ENCODE results near the gene ERBB4.

ERBB4 gene

DNA sequence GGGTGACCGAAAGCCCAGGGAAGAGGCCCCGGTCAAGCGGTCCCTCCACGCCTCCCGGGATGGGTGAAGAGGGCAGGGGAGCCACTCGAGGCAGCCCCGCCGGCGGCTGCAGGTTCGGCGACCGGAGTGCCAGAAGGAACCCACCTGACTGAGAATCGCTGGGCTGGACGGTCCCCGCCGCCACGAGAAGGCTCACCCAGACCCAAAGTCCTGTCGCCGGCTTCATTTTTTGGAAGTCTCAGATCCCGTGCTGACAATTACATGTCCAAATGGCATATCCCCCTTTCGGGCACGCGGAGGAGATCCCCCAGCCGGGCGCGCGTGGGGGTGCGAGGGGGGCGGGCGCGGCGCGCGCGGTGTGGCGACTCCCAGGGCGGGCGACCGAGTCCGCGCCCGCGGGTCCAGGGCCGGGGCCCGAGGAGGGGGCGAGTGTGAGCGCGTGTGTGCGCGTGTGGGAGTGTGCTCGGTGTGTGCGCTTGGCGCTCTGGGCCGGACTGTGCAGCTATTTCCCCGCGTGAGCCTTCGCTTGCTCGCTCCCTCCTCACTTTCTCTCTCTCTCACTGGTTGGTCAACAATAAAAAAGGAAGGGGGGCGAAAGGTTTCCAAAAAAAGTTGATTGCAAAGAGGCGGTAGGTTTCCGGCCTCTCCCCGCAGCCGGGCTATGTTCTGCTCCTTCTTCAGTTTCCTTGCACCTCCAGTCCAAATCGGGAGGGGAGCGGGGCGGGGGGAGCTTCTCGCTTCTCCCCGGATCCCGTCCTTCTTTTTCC lies at the start of gene ERBB4:
TSS of gene ERBB4 (minus strand) at position 498 of the 767 bp plus-strand sequence. CDS start at position 226, 272 bp downstream.
- DNase-seq (ENCODE audit: low read depth), result no peak

DNA sequence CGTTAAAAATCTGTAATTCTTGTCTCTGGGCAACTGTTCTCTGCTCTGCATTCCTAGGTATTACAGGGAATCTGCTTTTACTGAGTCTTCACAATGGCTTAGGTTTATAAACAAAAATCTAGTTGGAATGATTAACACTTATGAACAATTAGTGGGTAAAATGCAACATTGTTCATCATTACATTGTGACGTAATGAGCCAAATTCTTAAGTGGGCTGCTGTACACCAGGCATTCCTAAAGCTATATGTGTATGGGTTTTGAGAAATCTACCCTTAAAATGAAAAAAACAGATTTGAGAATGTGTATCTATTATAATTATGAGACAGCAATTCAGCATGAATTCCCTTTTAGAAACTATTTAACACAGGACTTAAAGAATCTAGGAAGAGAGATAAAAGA lies 41.5 kb upstream of the ERBB4 start:
- DNase-seq (ENCODE audit: low read depth), result no peak

DNA sequence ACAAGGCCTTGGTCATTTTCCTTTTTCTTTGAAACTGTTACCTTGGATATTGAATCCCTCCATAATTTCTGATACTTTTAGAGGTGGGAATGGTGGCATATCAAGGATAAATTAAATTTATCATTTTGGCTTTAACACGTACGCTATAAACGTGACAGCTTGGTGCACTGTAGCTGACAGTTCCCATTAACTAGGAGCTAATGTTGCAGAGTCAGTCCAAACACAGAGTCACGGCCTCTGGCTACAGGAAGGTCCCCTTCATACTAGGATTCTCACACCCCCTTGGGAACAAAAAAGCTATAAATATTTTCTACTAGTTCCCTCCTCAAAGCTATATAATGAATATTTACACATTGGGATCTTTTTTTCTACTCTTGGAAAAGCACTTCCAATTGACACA lies 17.7 kb upstream of the ERBB4 start:
- no peak for DNase-seq (ENCODE audit: low read depth)

DNA sequence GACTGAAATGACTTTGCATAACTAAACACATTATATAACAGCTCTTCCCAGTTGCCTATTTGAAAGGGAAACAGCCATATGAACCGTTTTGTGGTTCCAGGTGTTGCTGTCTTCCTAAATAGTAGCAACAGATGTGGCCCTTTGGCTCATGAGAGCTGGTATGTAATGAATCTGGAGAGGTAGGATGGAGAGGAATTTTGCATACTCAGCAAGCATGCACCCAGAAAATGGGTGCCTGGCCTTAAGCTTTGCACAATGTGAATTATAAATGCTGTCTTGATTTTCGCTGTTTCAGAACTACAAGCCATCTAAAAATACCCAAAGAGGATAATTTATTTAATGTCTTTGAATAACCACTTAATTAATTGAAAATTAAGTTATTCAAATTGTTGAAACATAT lies 15.6 kb upstream of the ERBB4 start:
- no peak for DNase-seq (ENCODE audit: low read depth)

DNA sequence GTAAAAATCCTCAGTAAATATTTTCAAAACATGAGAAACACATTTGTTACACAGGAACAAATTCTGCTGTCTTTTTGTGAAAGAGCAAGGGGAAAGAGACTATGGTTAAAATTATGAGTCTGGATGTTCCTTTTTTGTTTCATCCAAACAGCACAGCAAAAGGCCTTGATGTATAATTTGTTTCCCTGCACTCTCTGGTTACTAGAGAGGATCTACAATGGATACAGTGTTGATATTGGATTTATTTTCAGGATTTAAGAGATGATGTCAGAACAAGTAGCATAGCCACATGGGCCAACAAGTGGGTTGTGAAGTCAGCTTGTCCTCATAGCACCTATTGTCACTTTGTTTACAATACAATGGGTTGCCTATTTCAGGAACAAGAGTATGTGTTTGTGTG lies 11.3 kb upstream of the ERBB4 start:
- no peak for DNase-seq (ENCODE audit: low read depth)

DNA sequence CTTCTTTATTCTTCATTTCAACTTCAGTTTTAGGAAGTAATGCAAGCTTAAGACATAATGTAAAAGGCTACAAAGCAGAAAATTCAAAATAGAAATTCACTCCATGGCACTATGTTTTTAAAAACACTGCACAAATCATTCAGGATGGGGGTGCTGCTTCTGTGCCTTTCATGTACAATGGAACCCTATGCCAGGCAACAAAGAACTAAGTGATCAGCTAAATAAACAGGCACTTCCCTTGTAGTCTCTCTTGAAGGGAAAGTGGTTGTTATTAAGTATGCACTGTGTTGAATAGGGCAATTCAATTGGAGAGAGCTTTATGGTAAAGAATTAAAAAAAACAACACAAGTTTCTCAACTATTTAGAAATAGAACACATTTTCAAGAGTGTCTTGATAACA lies 10.9 kb upstream of the ERBB4 start:
- no peak for DNase-seq (ENCODE audit: low read depth)

DNA sequence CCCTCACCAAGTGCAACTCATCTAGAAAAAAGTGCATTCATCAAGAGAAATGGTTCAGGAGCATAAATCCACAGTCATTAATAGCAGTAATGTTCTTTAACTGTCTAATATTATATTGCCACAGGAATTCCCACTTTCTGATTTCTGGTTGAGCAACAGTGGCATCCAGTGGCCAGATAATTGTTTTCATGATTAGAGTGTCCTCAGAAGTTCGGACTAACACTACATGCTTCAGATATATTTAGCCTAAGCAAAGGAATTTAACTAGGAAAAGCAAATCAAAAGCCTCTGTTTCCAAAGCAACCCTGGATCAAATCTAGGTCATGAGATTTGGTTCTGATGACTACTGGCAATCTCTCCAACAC lies 9.8 kb upstream of the ERBB4 start:
- no peak for DNase-seq (ENCODE audit: low read depth)

DNA sequence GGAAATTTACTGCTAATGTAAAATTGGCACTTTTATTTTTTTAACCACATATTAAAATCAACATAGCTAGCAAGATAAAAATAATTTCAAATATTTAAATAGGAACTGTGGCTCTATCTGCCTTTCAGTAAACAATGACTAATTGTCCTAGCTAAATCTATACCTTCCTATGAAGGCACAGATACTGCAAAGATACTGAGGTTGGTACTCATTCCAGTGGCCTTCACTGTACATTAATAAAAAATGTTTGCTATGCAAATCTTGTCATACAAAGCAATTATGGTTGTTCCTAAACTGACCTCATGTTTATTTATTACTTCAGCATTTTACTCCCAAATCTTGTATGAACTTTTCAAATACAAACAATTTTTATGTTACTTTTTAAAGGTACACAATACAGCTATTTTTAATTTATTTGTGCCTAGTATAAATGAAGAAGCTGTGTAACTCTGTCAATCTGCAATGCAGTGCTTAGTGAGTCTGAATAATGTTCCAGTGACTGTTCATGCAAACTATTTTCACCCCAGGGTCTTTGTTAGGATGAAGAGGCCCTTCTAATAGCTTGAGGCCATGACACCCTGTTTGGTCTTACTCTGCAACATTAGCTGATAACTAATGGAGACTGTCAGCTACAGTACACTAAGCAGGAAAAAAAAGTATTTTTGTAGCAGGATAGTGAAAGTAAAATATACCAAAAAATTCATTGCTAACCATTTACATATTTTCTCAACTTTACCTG lies 9.3 kb upstream of the ERBB4 start:
- no peak for DNase-seq (ENCODE audit: low read depth)

DNA sequence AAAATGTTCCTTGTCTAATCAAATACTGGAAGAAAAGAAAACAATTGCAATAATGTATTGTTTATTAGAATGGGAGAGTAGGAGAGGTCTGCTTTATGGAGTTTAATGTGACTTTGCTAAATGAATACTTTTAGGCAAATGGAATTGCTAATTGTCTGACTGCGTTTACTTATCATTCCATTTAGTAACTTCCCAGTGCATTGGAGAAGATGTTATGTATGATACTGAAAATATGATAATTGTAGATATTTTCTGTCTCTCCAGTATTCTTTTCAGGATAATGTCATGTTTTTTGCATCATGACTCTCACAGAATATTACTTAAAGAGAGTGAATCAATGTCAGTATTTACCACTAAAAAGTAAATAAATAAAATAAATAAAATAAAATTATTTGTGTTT lies 8.1 kb upstream of the ERBB4 start:
- no peak for DNase-seq (ENCODE audit: low read depth)

DNA sequence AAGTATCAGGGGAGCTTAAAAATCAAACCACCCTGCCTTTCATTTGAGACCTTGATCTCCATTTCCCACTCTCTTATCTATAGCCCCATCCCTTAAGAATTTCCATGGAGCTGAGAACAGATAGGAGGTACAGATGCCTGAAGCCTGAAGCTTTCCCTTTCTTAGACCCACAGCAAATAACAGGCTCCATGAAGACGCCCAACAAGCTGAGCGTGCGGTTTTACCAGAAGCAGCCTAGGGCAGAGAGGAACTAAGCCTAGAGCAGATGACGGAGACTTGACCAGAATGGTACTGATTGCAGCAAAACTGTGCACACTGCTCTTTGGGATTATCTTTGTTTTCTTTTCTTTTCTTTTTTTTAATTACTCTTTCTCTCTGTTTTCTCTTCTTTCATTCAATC lies 1.7 kb upstream of the ERBB4 start:
- DNase-seq (ENCODE audit: low read depth), result no peak

DNA sequence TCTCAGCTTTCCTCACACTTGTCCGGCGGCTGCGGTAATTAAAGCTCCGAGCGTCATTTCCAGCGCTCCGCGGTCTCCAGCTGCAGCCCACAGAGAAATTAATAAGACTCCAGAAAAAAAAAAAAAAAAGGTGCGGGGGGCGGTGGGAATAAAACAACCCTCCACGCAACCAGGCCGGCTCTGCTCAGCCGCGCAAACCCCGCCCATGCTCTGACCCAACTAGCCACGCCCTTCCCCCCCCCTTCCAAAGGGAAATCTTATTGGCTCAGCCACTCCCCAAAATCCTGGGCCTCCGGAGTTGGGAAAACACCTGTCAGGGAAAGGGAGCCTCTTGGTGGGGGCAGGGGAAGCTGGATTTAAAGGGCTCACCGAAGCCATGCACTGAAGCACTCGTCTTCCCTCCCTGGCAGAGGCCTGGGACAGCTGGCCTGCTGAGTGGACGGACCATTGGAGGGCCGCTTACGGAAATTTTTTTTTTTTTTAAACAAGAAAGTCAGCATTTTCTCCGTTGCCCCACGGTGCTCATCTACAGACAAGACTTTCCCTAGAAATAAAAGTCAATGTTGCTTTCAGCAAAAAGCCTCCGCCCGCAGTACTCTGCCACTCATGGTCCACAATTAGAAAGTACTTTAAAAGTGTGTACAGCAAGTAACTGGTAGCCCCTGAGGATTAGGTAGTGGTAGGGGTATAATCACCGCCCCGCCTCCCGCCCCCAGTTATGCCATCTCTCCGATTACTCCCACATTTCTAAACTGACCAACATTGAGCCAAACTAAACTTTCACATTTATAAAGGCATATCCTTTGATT lies 674 bp upstream of the ERBB4 start:
- DNase-seq (ENCODE audit: low read depth), result no peak

DNA sequence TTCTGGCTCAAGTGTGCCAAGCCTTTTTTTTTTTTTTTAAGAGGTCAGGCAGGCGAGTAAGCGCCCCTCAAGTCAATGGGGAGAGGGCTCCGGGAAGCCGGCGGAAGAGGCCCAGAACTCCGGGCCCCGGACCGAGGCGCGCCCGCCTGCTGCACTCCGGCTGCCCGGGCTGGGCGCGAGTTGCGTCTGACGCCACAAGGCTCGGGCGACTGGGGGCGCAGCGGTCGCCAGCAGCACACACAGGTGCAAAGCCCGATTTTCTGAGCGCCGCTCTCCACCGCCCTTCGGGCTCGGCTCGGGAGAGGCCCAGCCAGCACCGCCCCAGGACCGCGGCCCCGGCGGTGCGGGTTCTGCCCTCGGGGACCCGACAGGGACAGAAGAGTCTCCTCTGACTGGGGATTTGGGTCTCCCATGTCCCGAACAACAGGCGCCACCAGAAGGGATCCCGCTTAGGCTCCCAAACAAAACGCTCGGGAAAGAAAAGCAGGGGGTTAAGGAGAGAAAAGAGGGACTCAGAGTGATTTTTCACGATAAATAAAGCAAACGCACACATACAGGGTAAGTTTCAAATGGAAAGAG lies 787 bp downstream of the ERBB4 start:
- DNase-seq (ENCODE audit: low read depth), result no peak

DNA sequence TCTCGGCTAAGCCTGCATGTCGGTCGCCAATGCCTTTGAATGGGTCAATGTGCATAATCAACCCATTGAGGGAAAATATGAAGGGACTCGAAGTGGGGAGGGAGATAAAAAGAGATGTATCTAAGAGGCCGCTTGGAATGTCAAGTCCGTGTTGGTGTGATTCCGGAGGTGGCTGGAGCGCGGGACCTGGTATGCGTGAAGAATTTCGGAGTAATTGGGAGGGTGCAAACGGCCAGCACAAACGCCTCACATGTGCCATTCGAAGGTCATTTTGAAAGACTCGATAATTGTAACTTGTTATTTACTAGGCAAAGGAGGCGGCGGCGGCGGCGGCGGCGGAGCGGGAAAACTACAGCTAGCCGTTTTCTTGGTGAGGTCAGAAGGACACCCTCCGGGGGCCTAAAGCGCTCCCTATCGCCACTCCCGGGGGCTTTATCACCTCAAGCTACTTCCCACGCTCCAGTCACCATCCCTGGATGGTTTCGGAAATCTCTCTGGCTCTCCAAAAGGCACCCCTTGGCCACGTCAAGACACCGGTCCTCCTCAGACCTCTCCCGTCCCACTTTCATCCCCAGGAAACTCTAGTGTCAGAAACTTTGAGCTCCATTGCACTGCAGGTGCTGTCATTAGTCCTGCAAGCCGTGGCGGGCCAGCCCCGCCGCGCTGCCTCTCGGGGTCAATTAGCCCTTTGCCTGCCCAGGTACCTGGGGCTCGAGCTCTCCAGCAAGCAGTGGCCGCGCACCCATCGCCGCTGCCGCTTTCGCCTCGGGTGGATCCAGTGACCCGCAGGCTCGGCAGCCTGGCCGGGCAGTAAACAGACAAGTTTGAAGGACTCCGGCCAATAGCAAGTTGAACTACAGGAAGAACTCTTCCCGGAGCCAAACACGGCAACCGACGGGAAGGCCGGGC lies 1.5 kb downstream of the ERBB4 start:
- no peak for DNase-seq (ENCODE audit: low read depth)

DNA sequence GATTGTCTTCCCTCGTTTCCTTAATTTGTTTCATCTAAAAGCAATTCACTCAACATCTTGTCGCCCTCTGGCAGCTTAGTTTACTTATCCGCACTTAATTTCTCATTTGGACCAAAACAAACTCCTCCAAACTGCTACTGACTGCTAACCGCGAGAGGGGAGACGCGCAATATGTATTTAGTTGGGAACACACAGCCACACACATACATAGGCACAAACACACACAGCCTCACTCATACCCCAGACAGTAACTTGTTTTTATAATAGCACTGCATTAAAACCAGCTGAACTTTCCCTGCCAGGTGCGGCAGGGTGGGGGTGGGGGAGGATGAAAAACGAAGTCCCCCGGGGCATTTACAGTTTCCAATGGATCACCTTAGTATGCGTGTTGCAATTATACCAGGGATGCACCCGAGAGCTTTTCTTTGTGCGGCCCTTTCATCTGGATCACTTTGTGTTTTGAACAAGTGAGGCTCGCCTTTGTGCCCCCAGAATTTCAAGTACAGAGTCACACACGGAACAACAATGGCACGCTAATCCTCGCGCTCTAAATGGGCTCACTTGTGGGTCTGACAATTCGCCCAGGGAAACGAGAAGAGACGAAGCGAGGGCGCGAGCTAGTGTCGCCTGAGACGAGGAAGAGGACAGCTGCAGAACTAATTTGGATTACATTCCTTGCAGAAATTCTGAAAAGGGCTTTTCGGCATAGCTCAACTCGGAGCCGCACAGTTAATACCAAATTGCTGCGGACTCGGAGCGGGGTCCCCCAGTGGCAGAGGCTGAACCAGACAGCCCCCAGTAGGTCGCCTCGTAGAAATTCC lies 2.4 kb downstream of the ERBB4 start:
- no peak for DNase-seq (ENCODE audit: low read depth)

DNA sequence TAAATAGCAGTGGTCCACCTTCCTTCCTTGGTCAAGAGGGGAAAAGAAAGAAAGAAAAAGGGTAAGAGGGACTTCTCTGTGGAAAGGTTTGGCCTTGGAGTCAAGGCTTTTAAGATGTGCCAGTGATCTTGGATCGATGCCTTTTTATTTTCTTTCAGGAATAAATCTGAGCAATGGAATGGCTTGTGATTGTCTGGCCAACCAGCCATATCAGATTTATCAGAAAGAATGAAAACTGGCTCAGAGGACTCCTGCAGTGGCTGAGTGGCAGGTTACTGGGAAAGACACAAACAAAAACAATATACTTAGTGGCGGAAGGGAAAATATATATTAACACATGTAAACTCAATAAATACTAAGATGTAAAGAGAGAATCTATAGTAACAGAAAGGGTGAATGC lies 4.3 kb downstream of the ERBB4 start:
- DNase-seq (ENCODE audit: low read depth), result no peak

DNA sequence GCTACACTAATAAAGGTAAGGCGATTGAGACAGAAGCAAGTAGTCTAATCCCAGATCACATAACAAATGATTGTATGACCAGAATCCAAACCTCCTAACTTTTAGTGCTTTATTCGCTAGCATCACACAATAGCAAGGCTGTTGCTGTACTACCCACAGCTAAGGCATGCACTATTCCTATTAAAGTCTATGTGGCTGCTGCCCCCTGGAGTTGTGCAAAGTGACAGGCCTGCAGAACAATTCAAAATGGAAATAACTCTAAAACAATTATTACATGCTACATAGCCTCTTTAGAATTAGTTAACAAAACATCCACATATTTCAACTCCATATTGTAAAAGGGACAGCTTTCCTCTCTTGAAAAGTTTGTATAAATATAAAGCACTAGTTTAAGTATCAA lies 6.0 kb downstream of the ERBB4 start:
- no peak for DNase-seq (ENCODE audit: low read depth)

DNA sequence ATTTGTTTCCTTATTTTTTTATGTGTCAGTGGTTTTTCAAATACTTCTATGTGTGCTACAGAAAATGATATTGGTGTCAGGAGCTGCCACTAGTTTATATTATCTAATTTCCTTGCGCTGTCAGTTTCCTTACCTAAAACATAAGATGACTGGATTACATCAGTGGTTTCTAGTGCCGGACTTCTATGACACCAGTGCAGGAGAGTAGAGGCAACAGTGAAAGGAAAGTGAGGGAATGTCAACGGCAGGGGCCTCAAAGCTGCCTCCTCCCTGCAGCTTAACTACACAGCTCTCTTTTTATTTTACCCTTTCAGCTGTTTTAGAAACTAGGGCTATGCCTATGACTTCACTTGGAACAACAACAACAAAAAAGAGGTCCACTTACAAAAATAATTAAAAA lies 6.5 kb downstream of the ERBB4 start:
- DNase-seq (ENCODE audit: low read depth), result no peak

DNA sequence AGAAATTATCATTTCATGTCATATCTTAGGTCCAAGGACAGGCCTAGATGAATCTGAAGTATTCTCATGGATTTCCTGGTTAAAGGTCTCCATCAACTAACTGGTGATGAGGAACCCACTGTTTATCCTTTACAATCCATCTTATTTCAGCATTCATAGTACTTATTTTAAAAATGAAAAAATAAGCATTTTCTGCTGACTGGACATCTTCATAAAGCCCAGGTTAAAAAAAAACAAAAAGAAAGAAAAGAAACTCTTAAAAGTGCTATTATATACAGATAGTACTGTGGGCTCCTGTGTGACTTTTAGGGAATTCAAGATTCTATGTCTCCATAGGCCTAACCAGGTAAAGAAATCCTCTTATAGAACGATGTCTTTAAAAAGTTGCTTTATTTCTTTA lies 7.1 kb downstream of the ERBB4 start:
- no peak for DNase-seq (ENCODE audit: low read depth)

DNA sequence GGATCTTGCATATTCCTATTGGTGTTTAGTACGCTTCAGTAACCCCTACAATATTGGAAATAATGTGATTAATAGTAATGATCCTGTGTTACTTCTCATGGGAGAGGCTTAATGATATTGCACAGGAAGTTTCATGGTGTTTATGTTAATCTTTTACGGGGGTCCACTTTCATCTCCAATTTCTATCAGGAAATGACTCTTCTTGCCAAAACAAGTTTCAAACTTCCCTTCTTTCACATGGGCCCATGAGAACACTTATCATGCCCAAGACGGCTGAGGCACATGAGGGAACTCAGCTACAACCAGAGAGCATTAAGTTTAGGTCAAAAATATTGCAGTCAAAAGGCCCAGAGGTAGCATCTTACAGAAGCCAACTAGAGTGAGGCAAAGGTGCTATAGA lies 7.6 kb downstream of the ERBB4 start:
- DNase-seq (ENCODE audit: low read depth), result no peak

DNA sequence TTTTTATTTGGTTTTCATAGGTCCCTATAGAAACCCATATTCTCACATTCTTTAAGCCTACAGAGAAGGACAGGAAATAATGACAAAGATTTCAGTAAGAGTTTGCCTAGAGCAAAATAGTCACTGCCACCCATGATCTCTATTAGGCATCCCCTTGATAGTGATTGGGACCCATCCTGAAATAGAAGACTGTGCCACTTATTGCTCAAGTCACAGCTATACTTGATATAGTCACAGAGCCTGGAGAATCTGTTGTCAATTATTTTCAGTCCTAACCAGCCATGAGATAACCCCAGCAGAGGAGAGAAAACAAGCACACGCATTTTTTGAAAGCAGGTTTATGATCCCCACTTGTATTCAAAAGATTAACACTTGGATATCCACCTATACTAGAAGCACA lies 8.2 kb downstream of the ERBB4 start:
- DNase-seq (ENCODE audit: low read depth), result no peak

Data from stimulated activated CD8-positive, alpha-beta memory T cell treated with anti-CD3 and anti-CD28 coated beads, Interleukin-7, amount 100 ng/mL, for 24 hours (primary cell).